ENCODE data around the gene ZNF736.
A peak's percentile ranks its signal among the peaks of the same experiment; 100 is the strongest.
"Not testable (repeated sequence)": the region's sequence is repeated elsewhere in the genome, so short reads cannot be mapped to it uniquely, and the experiment has no call there.

Gene ZNF736

GRCh38 chr7:64313740-64314491, at the start of gene ZNF736:
TSS of gene ZNF736 (plus strand) at chr7:64313961. CDS start at chr7:64314151, 190 bp downstream.
- peak; percentile 95 for DNase-seq

- no peak for DNase-seq
These were observed 47.3 kb upstream of the ZNF736 start for GRCh38 chr7:64266341-64266919.

- no peak for DNase-seq
These were observed 36.1 kb upstream of the ZNF736 start for GRCh38 chr7:64277630-64278029.

GRCh38 chr7:64294701-64295420, 18.9 kb upstream of the ZNF736 start:
- no peak for DNase-seq

GRCh38 chr7:64297418-64297817, 16.3 kb upstream of the ZNF736 start:
- not testable (repeated sequence) for DNase-seq

- no peak for DNase-seq
These were observed 12.9 kb upstream of the ZNF736 start for GRCh38 chr7:64300641-64301405.

- peak; percentile 85 for DNase-seq
These were observed 6.3 kb upstream of the ZNF736 start for GRCh38 chr7:64307254-64308015.

- DNase-seq = no peak
These were observed 5.8 kb upstream of the ZNF736 start for GRCh38 chr7:64308016-64308270.

GRCh38 chr7:64310426-64310825, 3.3 kb upstream of the ZNF736 start:
- DNase-seq = no peak

GRCh38 chr7:64312826-64313225, 935 bp upstream of the ZNF736 start:
- no peak for DNase-seq

- no peak for DNase-seq
These were observed 805 bp downstream of the ZNF736 start for GRCh38 chr7:64314566-64314965.

GRCh38 chr7:64316031-64316742, 2.4 kb downstream of the ZNF736 start:
- not testable (repeated sequence) for DNase-seq

- no peak for DNase-seq
These were observed 7.1 kb downstream of the ZNF736 start for GRCh38 chr7:64320547-64321513.

GRCh38 chr7:64324166-64324565, 10.4 kb downstream of the ZNF736 start:
- not testable (repeated sequence) for DNase-seq

GRCh38 chr7:64348713-64349210, 35.0 kb downstream of the ZNF736 start:
- not testable (repeated sequence) for DNase-seq

GRCh38 chr7:64359543-64359942, 45.8 kb downstream of the ZNF736 start:
- no peak for DNase-seq

- no peak for DNase-seq
These were observed 57.4 kb downstream of the ZNF736 start for GRCh38 chr7:64371116-64371515.

- no peak for DNase-seq
These were observed 59.3 kb downstream of the ZNF736 start for GRCh38 chr7:64373017-64373416.

GRCh38 chr7:64400401-64400800, 86.6 kb downstream of the ZNF736 start:
- DNase-seq = no peak
